ENCODE results near the gene BIK.
A peak's percentile ranks its signal among the peaks of the same experiment; 100 is the strongest.
"Not testable (repeated sequence)": the region's sequence is repeated elsewhere in the genome, so short reads cannot be mapped to it uniquely, and the experiment has no call there.

The BIK gene

GRCh38 chr22:43136801-43137200 lies 26.3 kb downstream of the BIK start:
- H3K36me3 ChIP-seq (ENCODE audit: insufficient read depth, low read length) = peaks cover 83% of the 10 kb centered on the region
- H2AFZ ChIP-seq (ENCODE audit: low read depth, low read length) = no peak overlapping the region
- no peak overlapping the region for H3K4me2 ChIP-seq (ENCODE audit: insufficient read depth, low read length)
- H4K20me1 ChIP-seq (ENCODE audit: insufficient read depth, low read length) = peaks cover 20% of the 10 kb centered on the region
- peaks cover 3% of the 10 kb centered on the region for H3K79me2 ChIP-seq (ENCODE audit: insufficient read depth, low read length)
- no peaks in the 10 kb centered on the region for H3K9me3 ChIP-seq (ENCODE audit: insufficient read depth, low read length, severe bottlenecking)
- H3K4me3 ChIP-seq (ENCODE audit: low read depth in 1 of 2, low read length in 2 of 2) = no peak overlapping the region
- H3K27ac ChIP-seq (ENCODE audit: low read length) = no peak overlapping the region
- ATAC-seq (ENCODE audit: insufficient read depth, low read depth) = no peak
- H3K27me3 ChIP-seq (ENCODE audit: insufficient read depth, low read length, poor library complexity) = no peaks in the 10 kb centered on the region
- H3K4me1 ChIP-seq (ENCODE audit: insufficient read depth, low read length) = peaks cover 12% of the 10 kb centered on the region
- no peak for DNase-seq
- no peak for TF ChIP-seq CTCF (IDR thresholded peaks at IDR 0.05; ENCODE audit: borderline replicate concordance, extremely low read depth, low read length, poor library complexity, severe bottlenecking)
- no peak for TF ChIP-seq EZH2 (IDR thresholded peaks at IDR 0.05; ENCODE audit: borderline replicate concordance, low read depth, low read length, severe bottlenecking)
- H3K9ac ChIP-seq (ENCODE audit: low read depth, low read length) = no peak overlapping the region

GRCh38 chr22:43142880-43143562 lies 32.5 kb downstream of the BIK start, which contains the start of gene MCAT:
Gene MCAT, minus strand, starts transcription at chr22:43143398. Its CDS starts 50 bp downstream, at chr22:43143348.
- Histone ChIP-seq H3K9ac (ENCODE audit: low read depth, low read length) (peak within 1 kb of the TSS; percentile 73), H2AFZ (ENCODE audit: low read depth, low read length) (peak within 1 kb of the TSS; percentile 96), H4K20me1 (ENCODE audit: insufficient read depth, low read length) (peaks cover 5% of the 10 kb centered on the region; the same call in 1 of the 2 replicates), H3K79me2 (ENCODE audit: insufficient read depth, low read length) (peaks cover 16% of the 10 kb centered on the region), H3K9me3 (ENCODE audit: insufficient read depth, low read length, severe bottlenecking) (no peaks in the 10 kb centered on the region), H3K27me3 (ENCODE audit: insufficient read depth, low read length, poor library complexity) (no peaks in the 10 kb centered on the region), H3K36me3 (ENCODE audit: insufficient read depth, low read length) (peaks cover 36% of the 10 kb centered on the region), H3K4me3 (ENCODE audit: low read depth in 1 of 2, low read length in 2 of 2) (peak within 1 kb of the TSS; percentile 53 to 75), H3K27ac (ENCODE audit: low read length) (peak within 1 kb of the TSS; percentile 83), H3K4me2 (ENCODE audit: insufficient read depth, low read length) (peak within 1 kb of the TSS; percentile 74), H3K4me1 (ENCODE audit: insufficient read depth, low read length) (peaks cover 26% of the 10 kb centered on the region)
- TF ChIP-seq CTCF (IDR thresholded peaks at IDR 0.05; ENCODE audit: borderline replicate concordance, extremely low read depth, low read length, poor library complexity, severe bottlenecking) (no peak), EZH2 (IDR thresholded peaks at IDR 0.05; ENCODE audit: borderline replicate concordance, low read depth, low read length, severe bottlenecking) (no peak)
- ATAC-seq (ENCODE audit: insufficient read depth, low read depth) = peak; percentile 96
- peak; percentile 82 for DNase-seq

- TF ChIP-seq CTCF (IDR thresholded peaks at IDR 0.05; ENCODE audit: borderline replicate concordance, extremely low read depth, low read length, poor library complexity, severe bottlenecking) (no peak), EZH2 (IDR thresholded peaks at IDR 0.05; ENCODE audit: borderline replicate concordance, low read depth, low read length, severe bottlenecking) (no peak)
- DNase-seq = no peak
- Histone ChIP-seq H4K20me1 (ENCODE audit: insufficient read depth, low read length) (peaks cover 4% of the 10 kb centered on the region; the same call in 1 of the 2 replicates), H3K4me1 (ENCODE audit: insufficient read depth, low read length) (peaks cover 26% of the 10 kb centered on the region), H3K4me3 (ENCODE audit: low read depth in 1 of 2, low read length in 2 of 2) (no peak overlapping the region), H3K9ac (ENCODE audit: low read depth, low read length) (no peak overlapping the region), H3K79me2 (ENCODE audit: insufficient read depth, low read length) (peaks cover 16% of the 10 kb centered on the region), H3K36me3 (ENCODE audit: insufficient read depth, low read length) (peaks cover 19% of the 10 kb centered on the region), H3K9me3 (ENCODE audit: insufficient read depth, low read length, severe bottlenecking) (no peaks in the 10 kb centered on the region), H3K27me3 (ENCODE audit: insufficient read depth, low read length, poor library complexity) (no peaks in the 10 kb centered on the region), H3K27ac (ENCODE audit: low read length) (no peak overlapping the region), H2AFZ (ENCODE audit: low read depth, low read length) (peak overlapping the region; percentile 45; the same call in 1 of the 2 replicates), H3K4me2 (ENCODE audit: insufficient read depth, low read length) (no peak overlapping the region)
- no peak for ATAC-seq (ENCODE audit: insufficient read depth, low read depth)
Observed at GRCh38 chr22:43144949-43145348, 34.4 kb downstream of the BIK start.

- peaks cover 26% of the 10 kb centered on the region for H3K4me1 ChIP-seq (ENCODE audit: insufficient read depth, low read length)
- H3K4me3 ChIP-seq (ENCODE audit: low read depth in 1 of 2, low read length in 2 of 2); H3K27ac ChIP-seq (ENCODE audit: low read length); DNase-seq; ATAC-seq (ENCODE audit: insufficient read depth, low read depth); H4K20me1 ChIP-seq (ENCODE audit: insufficient read depth, low read length); H3K4me2 ChIP-seq (ENCODE audit: insufficient read depth, low read length); H3K27me3 ChIP-seq (ENCODE audit: insufficient read depth, low read length, poor library complexity); H3K9ac ChIP-seq (ENCODE audit: low read depth, low read length); H3K9me3 ChIP-seq (ENCODE audit: insufficient read depth, low read length, severe bottlenecking): not testable (repeated sequence)
- H2AFZ ChIP-seq (ENCODE audit: low read depth, low read length) = 0 out of 2 replicates have a peak overlapping the region, but pooled peaks have one; percentile 45
- H3K36me3 ChIP-seq (ENCODE audit: insufficient read depth, low read length) = peaks cover 15% of the 10 kb centered on the region
- peaks cover 16% of the 10 kb centered on the region for H3K79me2 ChIP-seq (ENCODE audit: insufficient read depth, low read length)
Observed at GRCh38 chr22:43145371-43145770, 34.8 kb downstream of the BIK start.

GRCh38 chr22:43146332-43146731 lies 35.8 kb downstream of the BIK start:
- H3K27me3 ChIP-seq (ENCODE audit: insufficient read depth, low read length, poor library complexity); H3K9ac ChIP-seq (ENCODE audit: low read depth, low read length); H3K4me2 ChIP-seq (ENCODE audit: insufficient read depth, low read length); DNase-seq; H2AFZ ChIP-seq (ENCODE audit: low read depth, low read length); ATAC-seq (ENCODE audit: insufficient read depth, low read depth); H4K20me1 ChIP-seq (ENCODE audit: insufficient read depth, low read length); H3K36me3 ChIP-seq (ENCODE audit: insufficient read depth, low read length); H3K9me3 ChIP-seq (ENCODE audit: insufficient read depth, low read length, severe bottlenecking); H3K27ac ChIP-seq (ENCODE audit: low read length); H3K4me3 ChIP-seq (ENCODE audit: low read depth in 1 of 2, low read length in 2 of 2): not testable (repeated sequence)
- H3K79me2 ChIP-seq (ENCODE audit: insufficient read depth, low read length) = peaks cover 16% of the 10 kb centered on the region
- H3K4me1 ChIP-seq (ENCODE audit: insufficient read depth, low read length) = peaks cover 25% of the 10 kb centered on the region

All from DND-41 (cell line).